ENCODE measurements around the gene SWSAP1. TPM values are rescaled to one million over a fixed set of nuclear protein-coding genes. Genes with fewer than 3 reads are reported as not detected.

The SWSAP1 gene
- total RNA-seq: 1.7 and 2.3 TPM in 2 replicates

GRCh38 chr19:11374433-11375142 lies at the start of gene SWSAP1:
SWSAP1 (plus strand) TSS chr19:11374666; CDS start chr19:11374681, 15 bp downstream.

GRCh38 chr19:11339254-11340098 lies 35.0 kb upstream of the SWSAP1 start, which contains the start of gene RAB3D:
RAB3D (minus strand) TSS chr19:11339657; CDS start chr19:11337399, 2,258 bp downstream.

GRCh38 chr19:11346104-11346940 lies 28.1 kb upstream of the SWSAP1 start, which contains the start of the genes CCDC159 and TMEM205:
CCDC159 (plus strand) TSS chr19:11346519; CDS start chr19:11346607, 88 bp downstream.
TMEM205 (minus strand) TSS chr19:11346268; CDS start chr19:11345619, 649 bp downstream.

GRCh38 chr19:11355160-11356073 lies 19.0 kb upstream of the SWSAP1 start, which contains the start of gene PLPPR2:
PLPPR2 (plus strand) TSS chr19:11355432; CDS start chr19:11357674, 2,242 bp downstream.

GRCh38 chr19:11418549-11419506 lies 44.4 kb downstream of the SWSAP1 start, which contains the start of gene RGL3:
RGL3 (minus strand) TSS chr19:11419314; CDS start chr19:11419278, 36 bp downstream.

Small RNA genes lying within 50 kb of the gene (small RNA-seq; reads per million reads assigned to genes)
- not detected for gene RF00019

Other genes starting within 250 kb of the SWSAP1 start
- gene SPC24, start 218.9 kb upstream of the SWSAP1 start, total RNA-seq: 24.5 and 47.7 TPM in 2 replicates
- gene KANK2, start 177.1 kb upstream of the SWSAP1 start, total RNA-seq: 72.2 and 91.8 TPM in 2 replicates
- gene ANGPTL8, start 135.0 kb upstream of the SWSAP1 start, total RNA-seq: not detected in 2 replicates
- gene DOCK6, start 112.1 kb upstream of the SWSAP1 start, total RNA-seq: 141 and 170 TPM in 2 replicates
- not detected in 2 replicates for gene TSPAN16, start 78.5 kb upstream of the SWSAP1 start, total RNA-seq
- 52.0 and 59.1 TPM in 2 replicates for gene RAB3D, start 35.0 kb upstream of the SWSAP1 start, total RNA-seq
- 101 and 136 TPM in 2 replicates for gene TMEM205, start 28.4 kb upstream of the SWSAP1 start, total RNA-seq
- 12.4 and 12.6 TPM in 2 replicates for gene CCDC159, start 28.1 kb upstream of the SWSAP1 start, total RNA-seq
- 20.1 and 20.3 TPM in 2 replicates for gene PLPPR2, start 19.2 kb upstream of the SWSAP1 start, total RNA-seq
- gene EPOR, start 9.6 kb downstream of the SWSAP1 start, total RNA-seq: 10.0 and 10.1 TPM in 2 replicates
- gene RGL3, start 44.6 kb downstream of the SWSAP1 start, total RNA-seq: 0.86 and 3.9 TPM in 2 replicates
- 0.19 TPM in 1 of 2 replicates, not detected in the other for gene ODAD3, start 60.5 kb downstream of the SWSAP1 start, total RNA-seq
- 116 and 144 TPM in 2 replicates for gene PRKCSH, start 61.0 kb downstream of the SWSAP1 start, total RNA-seq
- under 0.01 TPM in 1 of 2 replicates, not detected in the other for gene ELAVL3, start 106.4 kb downstream of the SWSAP1 start, total RNA-seq
- gene ZNF653, start 131.2 kb downstream of the SWSAP1 start, total RNA-seq: 5.4 and 7.5 TPM in 2 replicates
- 24.6 and 35.6 TPM in 2 replicates for gene ECSIT, start 154.5 kb downstream of the SWSAP1 start, total RNA-seq
- gene CNN1, start 164.2 kb downstream of the SWSAP1 start, total RNA-seq: not detected in 2 replicates
- 35.0 and 43.4 TPM in 2 replicates for gene ELOF1, start 184.6 kb downstream of the SWSAP1 start, total RNA-seq
- gene ACP5, start 203.0 kb downstream of the SWSAP1 start, total RNA-seq: under 0.01 TPM in 1 of 2 replicates, not detected in the other
- gene ZNF627, start 222.8 kb downstream of the SWSAP1 start, total RNA-seq: 20.9 and 21.1 TPM in 2 replicates

Data from vein endothelial cell (primary cell).